ENCODE data around the gene TEK.

Gene TEK

DNA sequence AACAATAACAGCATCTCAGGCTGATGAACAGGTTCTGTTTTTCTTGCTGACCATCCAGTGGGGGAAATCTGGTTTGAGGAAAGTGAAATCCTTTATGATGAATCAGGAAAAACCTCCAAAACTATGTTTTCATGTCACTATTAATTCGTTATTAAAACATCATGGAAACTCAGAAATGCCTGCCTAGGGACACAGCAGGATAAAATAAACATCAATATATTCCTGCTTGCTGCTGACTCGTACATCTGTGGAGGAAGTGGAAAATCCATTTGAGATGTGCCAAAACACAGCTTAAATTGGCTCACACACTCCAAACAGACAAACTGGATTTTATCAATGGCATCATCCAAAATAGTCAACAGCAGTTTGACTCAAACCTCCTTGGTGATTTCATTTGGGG, 53.0 kb downstream of the TEK start:
- ChIA-PET CTCF (interaction anchor here (1.6 kb wide), 1 partner anchor 10 kb away, joined by 4 read pairs; no protein-coding TSS in a partner anchor), POLR2A (no interaction called here)
- no peak for TF ChIP-seq SETDB1 (IDR thresholded peaks at IDR 0.05; ENCODE audit: insufficient read length, low read length)
- TF ChIP-seq, protein P1, sequence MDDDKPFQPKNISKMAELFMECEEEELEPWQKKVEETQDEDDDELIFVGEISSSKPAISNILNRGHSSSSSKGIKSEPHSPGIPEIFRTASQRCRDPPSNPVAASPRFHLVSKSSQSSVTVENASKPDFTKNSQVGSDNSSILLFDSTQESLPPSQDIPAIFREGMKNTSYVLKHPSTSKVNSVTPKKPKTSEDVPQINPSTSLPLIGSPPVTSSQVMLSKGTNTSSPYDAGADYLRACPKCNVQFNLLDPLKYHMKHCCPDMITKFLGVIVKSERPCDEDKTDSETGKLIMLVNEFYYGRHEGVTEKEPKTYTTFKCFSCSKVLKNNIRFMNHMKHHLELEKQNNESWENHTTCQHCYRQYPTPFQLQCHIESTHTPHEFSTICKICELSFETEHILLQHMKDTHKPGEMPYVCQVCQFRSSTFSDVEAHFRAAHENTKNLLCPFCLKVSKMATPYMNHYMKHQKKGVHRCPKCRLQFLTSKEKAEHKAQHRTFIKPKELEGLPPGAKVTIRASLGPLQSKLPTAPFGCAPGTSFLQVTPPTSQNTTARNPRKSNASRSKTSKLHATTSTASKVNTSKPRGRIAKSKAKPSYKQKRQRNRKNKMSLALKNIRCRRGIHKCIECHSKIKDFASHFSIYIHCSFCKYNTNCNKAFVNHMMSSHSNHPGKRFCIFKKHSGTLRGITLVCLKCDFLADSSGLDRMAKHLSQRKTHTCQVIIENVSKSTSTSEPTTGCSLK (tag by site-specific recombination; IDR thresholded peaks at IDR 0.05) = no peak
- no peak for TF ChIP-seq ZNF600 (tag by site-specific recombination; IDR thresholded peaks at IDR 0.05)
- no peak for TF ChIP-seq ZNF629 (tag by site-specific recombination; IDR thresholded peaks at IDR 0.05)
- TF ChIP-seq ZFP69B (tag by site-specific recombination; IDR thresholded peaks at IDR 0.05) = no peak
- TF ChIP-seq, protein P2, sequence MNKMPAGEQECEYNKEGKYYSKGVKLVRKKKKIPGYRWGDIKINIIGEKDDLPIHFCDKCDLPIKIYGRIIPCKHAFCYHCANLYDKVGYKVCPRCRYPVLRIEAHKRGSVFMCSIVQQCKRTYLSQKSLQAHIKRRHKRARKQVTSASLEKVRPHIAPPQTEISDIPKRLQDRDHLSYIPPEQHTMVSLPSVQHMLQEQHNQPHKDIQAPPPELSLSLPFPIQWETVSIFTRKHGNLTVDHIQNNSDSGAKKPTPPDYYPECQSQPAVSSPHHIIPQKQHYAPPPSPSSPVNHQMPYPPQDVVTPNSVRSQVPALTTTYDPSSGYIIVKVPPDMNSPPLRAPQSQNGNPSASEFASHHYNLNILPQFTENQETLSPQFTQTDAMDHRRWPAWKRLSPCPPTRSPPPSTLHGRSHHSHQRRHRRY (tag by site-specific recombination; IDR thresholded peaks at IDR 0.05) = no peak
- Histone ChIP-seq H3K4me3 (ENCODE audit: low read depth, low read length) (no peak overlapping the region), H3K27ac (ENCODE audit: extremely low read depth, low read depth, low read length) (no peak overlapping the region), H3K9me3 (ENCODE audit: control insufficient read depth, insufficient read depth, low read depth, low read length) (no peaks in the 10 kb centered on the region), H3K4me1 (ENCODE audit: control insufficient read depth, insufficient read depth, low read length) (no peaks in the 10 kb centered on the region), H3K36me3 (ENCODE audit: control insufficient read depth in 2 of 2, insufficient read depth in 1 of 2, low read length in 2 of 2) (no peaks in the 10 kb centered on the region)

DNA sequence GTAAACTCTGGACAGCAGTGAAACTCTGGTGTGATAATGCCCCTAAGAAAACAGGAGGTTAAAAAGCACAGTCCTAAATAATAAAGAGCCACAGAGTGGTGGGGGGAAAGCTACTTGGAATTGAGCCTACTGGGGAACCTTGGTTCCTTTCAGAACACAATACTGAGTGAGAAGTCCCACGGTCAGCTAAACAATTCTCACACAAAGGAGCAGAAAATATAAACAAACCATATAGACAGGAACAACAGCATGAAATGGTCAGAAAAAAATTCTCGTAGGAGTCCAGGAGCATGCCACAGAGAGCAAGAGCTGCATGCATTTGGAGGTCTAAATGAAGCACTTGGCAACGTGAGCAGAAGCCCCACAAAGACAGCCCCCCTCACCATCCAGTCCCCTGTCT, 56.0 kb downstream of the TEK start:
- ChIA-PET POLR2A (no interaction called here), CTCF (interaction anchor here (0.6 to 1.9 kb wide), 3 partner anchors 13 to 114 kb away, joined by 3 to 5 read pairs (median 3); no protein-coding TSS in a partner anchor)
- Histone ChIP-seq H3K4me1 (ENCODE audit: control insufficient read depth, insufficient read depth, low read length) (no peaks in the 10 kb centered on the region), H3K9me3 (ENCODE audit: control insufficient read depth, insufficient read depth, low read depth, low read length) (no peaks in the 10 kb centered on the region), H3K27ac (ENCODE audit: extremely low read depth, low read depth, low read length) (no peak overlapping the region), H3K4me3 (ENCODE audit: low read depth, low read length) (no peak overlapping the region), H3K36me3 (ENCODE audit: control insufficient read depth in 2 of 2, insufficient read depth in 1 of 2, low read length in 2 of 2) (no peaks in the 10 kb centered on the region)
- TF ChIP-seq TCF7L2 (IDR thresholded peaks at IDR 0.05; ENCODE audit: borderline replicate concordance, low read depth, low read length) (no peak), ZNF169 (tag by site-specific recombination; IDR thresholded peaks at IDR 0.05) (no peak), ZNF274 (IDR thresholded peaks at IDR 0.05; ENCODE audit: low read length) (no peak), ZNF274 (tag by site-specific recombination; IDR thresholded peaks at IDR 0.05; ENCODE audit: borderline replicate concordance) (no peak), ZFP41 (tag by site-specific recombination; IDR thresholded peaks at IDR 0.05; ENCODE audit: borderline replicate concordance) (no peak), ZNF747 (tag by site-specific recombination; IDR thresholded peaks at IDR 0.05) (no peak), ZNF658 (tag by site-specific recombination; IDR thresholded peaks at IDR 0.05) (no peak), OVOL3 (tag by site-specific recombination; IDR thresholded peaks at IDR 0.05) (no peak), ZNF664 (tag by site-specific recombination; IDR thresholded peaks at IDR 0.05) (no peak), SCRT2 (tag by site-specific recombination; IDR thresholded peaks at IDR 0.05) (no peak), ZNF335 (tag by site-specific recombination; conservative IDR thresholded peaks at IDR 0.05) (no peak), HOXD13 (CRISPR knock-in tag; IDR thresholded peaks at IDR 0.05; ENCODE audit: borderline replicate concordance) (no peak), ZNF24 (tag by site-specific recombination; IDR thresholded peaks at IDR 0.05) (no peak), ZSCAN23 (tag by site-specific recombination; IDR thresholded peaks at IDR 0.05) (no peak), ZNF600 (tag by site-specific recombination; IDR thresholded peaks at IDR 0.05) (no peak), HOXA7 (CRISPR knock-in tag; IDR thresholded peaks at IDR 0.05; ENCODE audit: borderline replicate concordance) (no peak), ZFP37 (tag by site-specific recombination; IDR thresholded peaks at IDR 0.05) (no peak)
- TF ChIP-seq, protein P3, sequence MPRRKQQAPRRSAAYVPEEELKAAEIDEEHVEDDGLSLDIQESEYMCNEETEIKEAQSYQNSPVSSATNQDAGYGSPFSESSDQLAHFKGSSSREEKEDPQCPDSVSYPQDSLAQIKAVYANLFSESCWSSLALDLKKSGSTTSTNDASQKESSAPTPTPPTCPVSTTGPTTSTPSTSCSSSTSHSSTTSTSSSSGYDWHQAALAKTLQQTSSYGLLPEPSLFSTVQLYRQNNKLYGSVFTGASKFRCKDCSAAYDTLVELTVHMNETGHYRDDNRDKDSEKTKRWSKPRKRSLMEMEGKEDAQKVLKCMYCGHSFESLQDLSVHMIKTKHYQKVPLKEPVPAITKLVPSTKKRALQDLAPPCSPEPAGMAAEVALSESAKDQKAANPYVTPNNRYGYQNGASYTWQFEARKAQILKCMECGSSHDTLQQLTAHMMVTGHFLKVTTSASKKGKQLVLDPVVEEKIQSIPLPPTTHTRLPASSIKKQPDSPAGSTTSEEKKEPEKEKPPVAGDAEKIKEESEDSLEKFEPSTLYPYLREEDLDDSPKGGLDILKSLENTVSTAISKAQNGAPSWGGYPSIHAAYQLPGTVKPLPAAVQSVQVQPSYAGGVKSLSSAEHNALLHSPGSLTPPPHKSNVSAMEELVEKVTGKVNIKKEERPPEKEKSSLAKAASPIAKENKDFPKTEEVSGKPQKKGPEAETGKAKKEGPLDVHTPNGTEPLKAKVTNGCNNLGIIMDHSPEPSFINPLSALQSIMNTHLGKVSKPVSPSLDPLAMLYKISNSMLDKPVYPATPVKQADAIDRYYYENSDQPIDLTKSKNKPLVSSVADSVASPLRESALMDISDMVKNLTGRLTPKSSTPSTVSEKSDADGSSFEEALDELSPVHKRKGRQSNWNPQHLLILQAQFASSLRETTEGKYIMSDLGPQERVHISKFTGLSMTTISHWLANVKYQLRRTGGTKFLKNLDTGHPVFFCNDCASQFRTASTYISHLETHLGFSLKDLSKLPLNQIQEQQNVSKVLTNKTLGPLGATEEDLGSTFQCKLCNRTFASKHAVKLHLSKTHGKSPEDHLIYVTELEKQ (tag by site-specific recombination; IDR thresholded peaks at IDR 0.05; ENCODE audit: borderline replicate concordance) = no peak
- TF ChIP-seq, protein P4, sequence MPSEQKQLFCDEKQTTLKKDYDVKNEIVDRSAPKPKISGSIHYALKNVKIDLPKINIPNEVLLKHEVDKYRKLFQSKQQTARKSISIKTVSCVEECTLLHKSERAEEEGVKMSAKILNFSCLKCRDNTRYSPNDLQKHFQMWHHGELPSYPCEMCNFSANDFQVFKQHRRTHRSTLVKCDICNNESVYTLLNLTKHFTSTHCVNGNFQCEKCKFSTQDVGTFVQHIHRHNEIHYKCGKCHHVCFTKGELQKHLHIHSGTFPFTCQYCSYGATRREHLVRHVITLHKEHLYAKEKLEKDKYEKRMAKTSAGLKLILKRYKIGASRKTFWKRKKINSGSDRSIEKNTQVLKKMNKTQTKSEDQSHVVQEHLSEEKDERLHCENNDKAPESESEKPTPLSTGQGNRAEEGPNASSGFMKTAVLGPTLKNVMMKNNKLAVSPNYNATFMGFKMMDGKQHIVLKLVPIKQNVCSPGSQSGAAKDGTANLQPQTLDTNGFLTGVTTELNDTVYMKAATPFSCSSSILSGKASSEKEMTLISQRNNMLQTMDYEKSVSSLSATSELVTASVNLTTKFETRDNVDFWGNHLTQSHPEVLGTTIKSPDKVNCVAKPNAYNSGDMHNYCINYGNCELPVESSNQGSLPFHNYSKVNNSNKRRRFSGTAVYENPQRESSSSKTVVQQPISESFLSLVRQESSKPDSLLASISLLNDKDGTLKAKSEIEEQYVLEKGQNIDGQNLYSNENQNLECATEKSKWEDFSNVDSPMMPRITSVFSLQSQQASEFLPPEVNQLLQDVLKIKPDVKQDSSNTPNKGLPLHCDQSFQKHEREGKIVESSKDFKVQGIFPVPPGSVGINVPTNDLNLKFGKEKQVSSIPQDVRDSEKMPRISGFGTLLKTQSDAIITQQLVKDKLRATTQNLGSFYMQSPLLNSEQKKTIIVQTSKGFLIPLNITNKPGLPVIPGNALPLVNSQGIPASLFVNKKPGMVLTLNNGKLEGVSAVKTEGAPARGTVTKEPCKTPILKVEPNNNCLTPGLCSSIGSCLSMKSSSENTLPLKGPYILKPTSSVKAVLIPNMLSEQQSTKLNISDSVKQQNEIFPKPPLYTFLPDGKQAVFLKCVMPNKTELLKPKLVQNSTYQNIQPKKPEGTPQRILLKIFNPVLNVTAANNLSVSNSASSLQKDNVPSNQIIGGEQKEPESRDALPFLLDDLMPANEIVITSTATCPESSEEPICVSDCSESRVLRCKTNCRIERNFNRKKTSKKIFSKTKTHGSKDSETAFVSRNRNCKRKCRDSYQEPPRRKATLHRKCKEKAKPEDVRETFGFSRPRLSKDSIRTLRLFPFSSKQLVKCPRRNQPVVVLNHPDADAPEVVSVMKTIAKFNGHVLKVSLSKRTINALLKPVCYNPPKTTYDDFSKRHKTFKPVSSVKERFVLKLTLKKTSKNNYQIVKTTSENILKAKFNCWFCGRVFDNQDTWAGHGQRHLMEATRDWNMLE (tag by site-specific recombination; conservative IDR thresholded peaks at IDR 0.05; ENCODE audit: low read depth) = no peak

All from HEK293 (cell line).